Kidney epithelial cell (primary cell): ENCODE results near the gene PGBD4. TPM values are rescaled to one million over a fixed set of nuclear protein-coding genes. Genes with fewer than 3 reads are reported as not detected.

ENCODE experiments used
- DNase-seq: peaks from one replicate; pipeline ENCODE4 v3.0.0-alpha.2; 2010; ENCODE audit warnings: low read depth
- H3K27me3 ChIP-seq: 2 replicates; pipeline ENCODE4 v1.6.0; 2011; ENCODE audit warnings: low read length; ENCODE audit not compliant: control insufficient read depth, insufficient read depth
- H3K36me3 ChIP-seq: 2 replicates; pipeline ENCODE4 v1.5.1; 2011; ENCODE audit warnings: low read length; ENCODE audit not compliant: control insufficient read depth, insufficient read depth
- H3K4me3 ChIP-seq: 2 replicates; pipeline ENCODE4 v1.5.1; 2011; ENCODE audit warnings: low read depth, mild to moderate bottlenecking, control low read depth, low read length
- total RNA-seq: library from RNA; depleted of rRNA; stranded (reverse); fragments of >200 nt; gene quantifications from 2 replicates; pipeline ENCODE4 v1.2.3, GENCODE V29; 2015
- TF ChIP-seq, protein P1 (sequence below): IDR thresholded peaks from 2 replicates; pipeline ENCODE4 v1.5.1; 2011; ENCODE audit warnings: mild to moderate bottlenecking, moderate library complexity, low read length, control low read depth, inconsistent platforms; ENCODE audit not compliant: insufficient read depth, poor library complexity, severe bottlenecking

PGBD4 gene
- total RNA-seq, 1 donor from 2014 or later: 0.71 TPM

DNA sequence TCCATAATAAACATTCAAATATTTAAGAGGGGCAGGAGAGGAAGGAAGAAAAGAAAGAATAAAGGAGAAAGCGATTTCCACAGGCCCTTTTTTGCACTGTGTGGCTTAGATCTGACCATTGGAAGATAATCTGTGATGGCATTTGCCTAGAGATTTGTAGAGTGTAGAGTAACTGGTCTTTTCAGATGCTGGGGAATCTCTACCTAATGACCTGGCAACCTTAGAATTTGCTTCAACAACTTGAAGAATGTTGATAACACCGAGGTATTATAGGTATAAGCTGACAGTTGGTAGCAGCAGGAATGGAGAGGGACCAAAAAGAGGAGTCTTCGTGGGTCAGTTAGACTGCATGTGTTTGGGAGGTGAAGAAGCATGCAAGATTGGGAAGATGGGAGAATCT is 41.9 kb upstream of the PGBD4 start:
- no peak for DNase-seq
- Histone ChIP-seq H3K27me3 (no peaks in the 10 kb centered on the region), H3K4me3 (no peak overlapping the region), H3K36me3 (no peaks in the 10 kb centered on the region)
- TF ChIP-seq, protein P1, sequence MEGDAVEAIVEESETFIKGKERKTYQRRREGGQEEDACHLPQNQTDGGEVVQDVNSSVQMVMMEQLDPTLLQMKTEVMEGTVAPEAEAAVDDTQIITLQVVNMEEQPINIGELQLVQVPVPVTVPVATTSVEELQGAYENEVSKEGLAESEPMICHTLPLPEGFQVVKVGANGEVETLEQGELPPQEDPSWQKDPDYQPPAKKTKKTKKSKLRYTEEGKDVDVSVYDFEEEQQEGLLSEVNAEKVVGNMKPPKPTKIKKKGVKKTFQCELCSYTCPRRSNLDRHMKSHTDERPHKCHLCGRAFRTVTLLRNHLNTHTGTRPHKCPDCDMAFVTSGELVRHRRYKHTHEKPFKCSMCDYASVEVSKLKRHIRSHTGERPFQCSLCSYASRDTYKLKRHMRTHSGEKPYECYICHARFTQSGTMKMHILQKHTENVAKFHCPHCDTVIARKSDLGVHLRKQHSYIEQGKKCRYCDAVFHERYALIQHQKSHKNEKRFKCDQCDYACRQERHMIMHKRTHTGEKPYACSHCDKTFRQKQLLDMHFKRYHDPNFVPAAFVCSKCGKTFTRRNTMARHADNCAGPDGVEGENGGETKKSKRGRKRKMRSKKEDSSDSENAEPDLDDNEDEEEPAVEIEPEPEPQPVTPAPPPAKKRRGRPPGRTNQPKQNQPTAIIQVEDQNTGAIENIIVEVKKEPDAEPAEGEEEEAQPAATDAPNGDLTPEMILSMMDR: no peak

GRCh38 chr15:34064438-34064837 is 37.4 kb upstream of the PGBD4 start:
- DNase-seq: no peak

GRCh38 chr15:34065261-34065660 is 36.6 kb upstream of the PGBD4 start:
- Histone ChIP-seq H3K4me3 (no peak overlapping the region), H3K27me3 (no peaks in the 10 kb centered on the region), H3K36me3 (no peaks in the 10 kb centered on the region)
- DNase-seq: no peak
- TF ChIP-seq, protein P1: no peak

More at GRCh38 chr15:34064438-34064837, 37.4 kb upstream of the PGBD4 start:
- TF ChIP-seq, protein P1: no peak
- Histone ChIP-seq H3K36me3 (no peaks in the 10 kb centered on the region), H3K27me3 (no peaks in the 10 kb centered on the region), H3K4me3 (no peak overlapping the region)

DNA sequence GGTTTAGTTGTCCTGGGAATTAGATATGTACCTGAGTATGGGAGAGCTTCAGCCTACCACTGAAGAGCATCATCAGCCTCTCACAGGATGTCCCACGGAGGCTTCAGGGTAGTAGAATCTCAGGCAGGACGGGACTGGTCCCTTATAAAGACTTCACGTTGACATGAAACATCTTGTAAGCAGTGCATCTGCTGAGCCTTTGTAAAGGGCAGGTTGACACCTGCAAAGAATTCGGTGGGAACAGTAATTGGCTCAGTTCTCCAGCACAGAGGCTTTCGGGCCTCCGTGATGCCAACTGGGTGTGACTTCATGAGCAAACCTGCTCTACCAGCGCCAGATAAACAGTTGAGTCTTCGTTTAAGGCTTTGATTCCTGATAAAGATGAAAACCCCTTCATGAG is 35.9 kb upstream of the PGBD4 start:
- Histone ChIP-seq H3K27me3 (no peaks in the 10 kb centered on the region), H3K36me3 (no peaks in the 10 kb centered on the region), H3K4me3 (no peak overlapping the region)
- TF ChIP-seq, protein P1: no peak
- DNase-seq: no peak

GRCh38 chr15:34070003-34070402 is 31.9 kb upstream of the PGBD4 start:
- Histone ChIP-seq H3K36me3 (no peaks in the 10 kb centered on the region), H3K4me3 (no peak overlapping the region), H3K27me3 (no peaks in the 10 kb centered on the region)
- no peak for DNase-seq
- TF ChIP-seq, protein P1: no peak

- Histone ChIP-seq H3K27me3 (no peaks in the 10 kb centered on the region), H3K36me3 (no peaks in the 10 kb centered on the region), H3K4me3 (no peak overlapping the region)
- TF ChIP-seq, protein P1: no peak
- no peak for DNase-seq
Measured at GRCh38 chr15:34076785-34077184, 25.1 kb upstream of the PGBD4 start.
